GM12878 (cell line): Measurements from ENCODE around the gene TP53TG3D. TPM values are rescaled to one million over a fixed set of nuclear protein-coding genes. Genes with fewer than 3 reads are reported as not detected.
"Not testable (repeated sequence)": the region's sequence is repeated elsewhere in the genome, so short reads cannot be mapped to it uniquely, and the experiment has no call there.

Source experiments
- ATAC-seq: fragments of 200-7000 bp; cut with Tn5 transposase; 3 replicates; pipeline ENCODE4 v1.9.1; 2020; ENCODE audit warnings: mild to moderate bottlenecking, moderate library complexity
- BruUV-seq: library from RNA; stranded (reverse); fragments of 400-500 nt; replicated peaks from 2 replicates; lab custom pipeline; 2021; lab: Mats Ljungman, UMichigan
- CTCF ChIA-PET: fragments of 300-600 bp; sonication (Branson Sonifier 250); formaldehyde crosslinking; extraction: SDS; loops from one replicate; lab custom pipeline; 2021; ENCODE audit warnings: inconsistent platforms; lab: Yijun Ruan, JAX
- POLR2A ChIA-PET: fragments of 350-600 bp; formaldehyde crosslinking; extraction: SDS; loops from one replicate; lab custom pipeline; 2021; ENCODE audit warnings: inconsistent platforms; lab: Charles Lee
- RAD21 ChIA-PET: fragments of 300-600 bp; sonication (Branson Sonifier 250); formaldehyde crosslinking; loops from one replicate; lab custom pipeline; 2023; ENCODE audit warnings: antibody characterized with exemption; ENCODE audit not compliant: unreplicated experiment; lab: Charles Lee
- SMC1A ChIA-PET: fragments of 300-600 bp; sonication (Branson Sonifier 250); formaldehyde crosslinking; loops from one replicate; lab custom pipeline; 2023; ENCODE audit not compliant: unreplicated experiment, uncharacterized antibody; lab: Charles Lee
- DNase-seq: peaks from one replicate; pipeline ENCODE4 v3.0.0-alpha.2; 2011; ENCODE audit warnings: low read depth, low spot score
- FAIRE-seq: peaks from 3 replicates; lab custom pipeline; 2011; peaks lifted over from hg19 to GRCh38; lab: Jason Lieb, UNC
- H2AFZ ChIP-seq: 2 replicates; pipeline ENCODE4 v1.6.0; 2011; ENCODE audit warnings: low read depth, low read length, control low read depth; ENCODE audit not compliant: control insufficient read depth
- H3K27ac ChIP-seq: 2 replicates; pipeline ENCODE4 v1.5.1; 2011; ENCODE audit warnings: control low read depth; ENCODE audit not compliant: control insufficient read depth, insufficient read depth
- H3K27me3 ChIP-seq, 2 experiments: replicated peaks in 1 of 2; 2 replicates each; pipeline versions ENCODE4 v1.6.0 to v1.6.1; 2011; ENCODE audit warnings: low read length in 1 of 2; ENCODE audit not compliant: control insufficient read depth in 2 of 2, insufficient read depth in 2 of 2
- H3K36me3 ChIP-seq, 2 experiments: 2 replicates each; pipeline ENCODE4 v1.5.1; 2011; ENCODE audit warnings: low read length in 1 of 2; ENCODE audit not compliant: control insufficient read depth in 2 of 2, insufficient read depth in 2 of 2
- H3K4me1 ChIP-seq: 2 replicates; pipeline ENCODE4 v1.6.1; 2011; ENCODE audit warnings: mild to moderate bottlenecking, low read length, moderate library complexity, mixed read lengths; ENCODE audit not compliant: control insufficient read depth, insufficient read depth
- H3K4me2 ChIP-seq: 2 replicates; pipeline ENCODE4 v1.6.0; 2011; ENCODE audit warnings: control low read depth; ENCODE audit not compliant: control insufficient read depth, insufficient read depth
- H3K4me3 ChIP-seq: fragments of 200-600 bp; sonication (generic); 2 replicates; pipeline ENCODE4 v1.5.1; 2016
- H3K79me2 ChIP-seq: 2 replicates; pipeline ENCODE4 v1.6.0; 2011; ENCODE audit warnings: low read length; ENCODE audit not compliant: control insufficient read depth, insufficient read depth
- H3K9ac ChIP-seq: 2 replicates; pipeline ENCODE4 v1.8.0; 2011; ENCODE audit warnings: low read length, control low read depth, mixed read lengths; ENCODE audit not compliant: control insufficient read depth, insufficient read depth
- H3K9me3 ChIP-seq: replicated peaks from 3 replicates; pipeline ENCODE4 v1.5.1; 2011; ENCODE audit warnings: mild to moderate bottlenecking, low read length; ENCODE audit not compliant: control insufficient read depth, insufficient read depth
- H4K20me1 ChIP-seq: 2 replicates; pipeline ENCODE4 v1.6.0; 2011; ENCODE audit not compliant: control insufficient read depth, insufficient read depth
- ZNF24 ChIP-seq: fragments of 450-650 bp; IDR thresholded peaks from 2 replicates; pipeline ENCODE4 v1.6.1; 2017; ENCODE audit warnings: antibody characterized with exemption, mild to moderate bottlenecking
- WGBS: methylation state at CpG from one replicate; pipeline ENCODE4 v1.1.6; 2016; ENCODE audit warnings: low lambda C conversion rate; ENCODE audit not compliant: insufficient replicate concordance, insufficient coverage; ENCODE audit errors: missing lambda C conversion rate; 5-methylcytosine and 5-hydroxymethylcytosine counted together
- in situ Hi-C: fragments of 300-500 bp; cut with MboI; formaldehyde crosslinking; loops from 9 replicates; pipeline ENCODE4 v1.14.3; 2018; ENCODE audit warnings: mixed read lengths
- intact Hi-C: fragments of 100-400 bp; cut with micrococcal nuclease; formaldehyde crosslinking; loops from one replicate; pipeline ENCODE4 v1.14.2; 2022; ENCODE audit not compliant: unreplicated experiment
- polyA plus RNA-seq, 11 experiments: library from polyadenylated mRNA; depleted of rRNA in 4 of 11; unstranded in 6 of 11; stranded (reverse) in 5 of 11; fragments of >200 nt; fragmentation: Nextera tagmentation in 4 of 11; fragmentation: Illumina TruSeq in 1 of 11; extraction: Ambion mirVana in 4 of 11; extraction: Trizol in 1 of 11; gene quantifications; 1 replicate in 1 of 11; 2 replicates in 10 of 11; pipeline versions ENCODE4 v1.2.1 to v1.2.3, GENCODE V29; 2011 to 2016; ENCODE audit warnings: inconsistent platforms in 2 of 11, missing spikeins in 2 of 11, low read depth in 1 of 11
- total RNA-seq, 4 experiments: library from RNA; depleted of rRNA in 3 of 4; stranded (reverse); fragments of >200 nt in 3 of 4; fragmentation: Illumina TruSeq in 1 of 4; extraction: Trizol in 1 of 4; gene quantifications; 2 replicates each; pipeline versions ENCODE4 v1.2.1 to v1.2.3, GENCODE V29; 2013 to 2021

Gene TP53TG3D
- total and polyA plus RNA-seq, 10 of the 15 experiments (the other 5 are each of a cell fraction or from before 2014, with no cell fraction given) = not detected

DNA sequence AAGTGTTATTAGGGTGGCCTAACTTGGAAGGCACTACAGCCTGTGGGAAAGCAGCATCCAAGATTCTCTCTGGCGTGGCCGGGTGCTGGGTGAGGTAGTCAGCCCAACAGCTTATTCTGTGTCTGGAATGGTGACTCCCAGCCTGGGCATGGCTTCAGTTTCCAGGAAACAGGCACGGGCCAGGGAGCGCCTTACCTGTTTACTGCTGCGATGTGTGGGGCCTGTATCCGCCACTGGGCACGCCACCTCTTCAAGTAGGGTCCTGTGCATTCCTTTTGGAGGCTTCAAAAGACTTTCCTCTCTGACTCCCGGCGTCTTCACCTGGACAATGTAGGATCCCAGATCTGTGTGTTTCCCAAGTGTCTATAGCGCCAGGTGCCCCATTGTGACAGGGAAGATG lies 10.5 kb downstream of the TP53TG3D start:
- H3K9me3 ChIP-seq, DNase-seq, H3K79me2 ChIP-seq, H3K4me3 ChIP-seq, ATAC-seq, BruUV-seq, H2AFZ ChIP-seq, SMC1A ChIA-PET, H3K27me3 ChIP-seq, H3K36me3 ChIP-seq, intact Hi-C loops, FAIRE-seq, in situ Hi-C loops, H4K20me1 ChIP-seq, H3K4me2 ChIP-seq, H3K9ac ChIP-seq, POLR2A ChIA-PET, RAD21 ChIA-PET, H3K4me1 ChIP-seq, CTCF ChIA-PET, H3K27ac ChIP-seq: not testable (repeated sequence)
- WGBS = 31% methylated on average over 6 of the region's 10 CpGs

DNA sequence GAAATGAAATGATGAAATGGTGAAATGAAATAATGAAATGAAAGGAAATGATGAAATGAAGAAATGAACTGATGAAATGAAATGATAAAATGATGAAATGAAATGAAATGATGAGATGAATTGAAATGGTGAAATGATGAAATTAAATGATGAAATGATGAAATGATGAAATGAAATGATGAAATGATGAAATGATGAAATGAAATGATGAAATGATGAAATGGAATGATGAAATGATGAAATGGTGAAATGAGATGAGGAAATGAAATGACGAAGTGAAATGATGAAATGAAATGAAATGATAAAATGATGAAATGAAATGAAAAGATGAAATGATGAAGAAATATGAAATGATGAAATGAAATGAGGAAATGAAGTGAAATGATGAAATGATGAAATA lies 28.8 kb downstream of the TP53TG3D start:
- SMC1A ChIA-PET, H3K27me3 ChIP-seq, RAD21 ChIA-PET, BruUV-seq, H3K4me3 ChIP-seq, H3K36me3 ChIP-seq, in situ Hi-C loops, ATAC-seq, H3K27ac ChIP-seq, H3K79me2 ChIP-seq, H3K9me3 ChIP-seq, H4K20me1 ChIP-seq, DNase-seq, CTCF ChIA-PET, H3K4me2 ChIP-seq, H2AFZ ChIP-seq, intact Hi-C loops, H3K9ac ChIP-seq, H3K4me1 ChIP-seq, POLR2A ChIA-PET, FAIRE-seq: not testable (repeated sequence)
- peak; percentile 23; the same call in 1 of the 2 replicates for TF ChIP-seq ZNF24
- 0% methylated on average over 1 of the region's 1 CpG for WGBS
